HEK293 (cell line): ENCODE measurements around the gene ACKR1.

Source experiments
- CTCF ChIA-PET: fragments of 350-600 bp; formaldehyde crosslinking; extraction: SDS; loops from one replicate; lab custom pipeline; 2021; ENCODE audit warnings: antibody characterized with exemption; lab: Yijun Ruan, JAX
- POLR2A ChIA-PET: fragments of 300-600 bp; formaldehyde crosslinking; extraction: SDS; loops from one replicate; lab custom pipeline; 2020; ENCODE audit warnings: antibody characterized with exemption, inconsistent platforms; lab: Yijun Ruan, JAX
- H3K27ac ChIP-seq: fragments of 200-500 bp; sonication (Bioruptor generic); 2 replicates; pipeline ENCODE4 v1.5.1; 2014; ENCODE audit warnings: low read depth, low read length, control low read depth, inconsistent platforms; ENCODE audit errors: extremely low read depth
- H3K36me3 ChIP-seq, 2 experiments: fragments of 200-500 bp in 1 of 2; sonication (Bioruptor generic) in 1 of 2; 1 replicate in 1 of 2; 2 replicates in 1 of 2; pipeline ENCODE4 v1.5.1; 2014 to 2017; ENCODE audit warnings: inconsistent platforms in 2 of 2, low read length in 2 of 2; ENCODE audit not compliant: control insufficient read depth in 2 of 2, insufficient read depth in 1 of 2
- H3K4me1 ChIP-seq: fragments of 200-500 bp; sonication (Bioruptor generic); 2 replicates; pipeline ENCODE4 v1.5.1; 2014; ENCODE audit warnings: mild to moderate bottlenecking, low read length, inconsistent platforms; ENCODE audit not compliant: control insufficient read depth, insufficient read depth
- H3K4me3 ChIP-seq: 2 replicates; pipeline ENCODE4 v1.5.1; 2011; ENCODE audit warnings: low read depth, mild to moderate bottlenecking, control low read depth, low read length, moderate library complexity
- H3K9me3 ChIP-seq: fragments of 200-500 bp; sonication (Bioruptor generic); 2 replicates; pipeline ENCODE4 v1.5.1; 2014; ENCODE audit warnings: low read depth, low read length, inconsistent platforms; ENCODE audit not compliant: control insufficient read depth, insufficient read depth
- BCL11A ChIP-seq: fragments of 450-650 bp; formaldehyde crosslinking; IDR thresholded peaks from 2 replicates; pipeline ENCODE4 v1.5.1; 2016; ENCODE audit warnings: low read depth, missing biosample characterization, missing genetic modification characterization
- KLF1 ChIP-seq: fragments of 450-650 bp; formaldehyde crosslinking; IDR thresholded peaks from 2 replicates; pipeline ENCODE4 v1.5.1; 2016; ENCODE audit warnings: missing biosample characterization, missing genetic modification characterization
- ZBTB21 ChIP-seq: fragments of 450-650 bp; formaldehyde crosslinking; IDR thresholded peaks from 2 replicates; pipeline ENCODE4 v1.5.1; 2017; ENCODE audit warnings: missing biosample characterization, missing genetic modification characterization
- ZNF10 ChIP-seq: fragments of 450-650 bp; formaldehyde crosslinking; IDR thresholded peaks from 2 replicates; pipeline ENCODE4 v1.5.1; 2017; ENCODE audit warnings: missing biosample characterization, missing genetic modification characterization
- ZNF138 ChIP-seq: fragments of 450-650 bp; formaldehyde crosslinking; IDR thresholded peaks from 2 replicates; pipeline ENCODE4 v1.5.1; 2016; ENCODE audit warnings: missing biosample characterization, missing genetic modification characterization, borderline replicate concordance
- ZNF292 ChIP-seq: fragments of 450-650 bp; formaldehyde crosslinking; IDR thresholded peaks from 2 replicates; pipeline ENCODE4 v1.5.1; 2016; ENCODE audit warnings: low read depth, missing biosample characterization, missing genetic modification characterization, borderline replicate concordance
- ZNF311 ChIP-seq: fragments of 450-650 bp; formaldehyde crosslinking; IDR thresholded peaks from 2 replicates; pipeline ENCODE4 v1.5.1; 2017; ENCODE audit warnings: missing biosample characterization, missing genetic modification characterization, borderline replicate concordance
- ZNF391 ChIP-seq: fragments of 450-650 bp; formaldehyde crosslinking; IDR thresholded peaks from 2 replicates; pipeline ENCODE4 v1.5.1; 2016; ENCODE audit warnings: low read depth, missing biosample characterization, missing genetic modification characterization, borderline replicate concordance
- ZNF501 ChIP-seq: fragments of 450-650 bp; formaldehyde crosslinking; IDR thresholded peaks from 2 replicates; pipeline ENCODE4 v1.5.1; 2016; ENCODE audit warnings: missing biosample characterization, missing genetic modification characterization
- ZNF510 ChIP-seq: fragments of 450-650 bp; formaldehyde crosslinking; IDR thresholded peaks from 2 replicates; pipeline ENCODE4 v1.5.1; 2018; ENCODE audit warnings: mild to moderate bottlenecking, missing genetic modification characterization, missing biosample characterization; ENCODE audit not compliant: insufficient replicate concordance
- ZNF555 ChIP-seq: fragments of 450-650 bp; formaldehyde crosslinking; conservative IDR thresholded peaks from 2 replicates; pipeline ENCODE4 v1.5.1; 2017; ENCODE audit warnings: missing biosample characterization, mild to moderate bottlenecking, missing genetic modification characterization, inconsistent platforms
- ZNF558 ChIP-seq: fragments of 450-650 bp; formaldehyde crosslinking; IDR thresholded peaks from 2 replicates; pipeline ENCODE4 v1.5.1; 2016; ENCODE audit warnings: missing biosample characterization, missing genetic modification characterization
- ZNF629 ChIP-seq: fragments of 450-650 bp; formaldehyde crosslinking; IDR thresholded peaks from 2 replicates; pipeline ENCODE4 v1.5.1; 2017; ENCODE audit warnings: missing biosample characterization, missing genetic modification characterization
- ZSCAN30 ChIP-seq: fragments of 450-650 bp; IDR thresholded peaks from 2 replicates; pipeline ENCODE4 v1.5.1; 2018; ENCODE audit warnings: missing biosample characterization, mild to moderate bottlenecking, missing genetic modification characterization, moderate library complexity
- TF ChIP-seq, protein P1 (sequence below): fragments of 450-650 bp; formaldehyde crosslinking; IDR thresholded peaks from 2 replicates; pipeline ENCODE4 v1.5.1; 2016; ENCODE audit warnings: missing biosample characterization, missing genetic modification characterization
- TF ChIP-seq, protein P2 (sequence below): fragments of 450-650 bp; formaldehyde crosslinking; IDR thresholded peaks from 2 replicates; pipeline ENCODE4 v1.5.1; 2016; ENCODE audit warnings: missing biosample characterization, missing genetic modification characterization
- TF ChIP-seq, protein P3 (sequence below): fragments of 450-650 bp; formaldehyde crosslinking; IDR thresholded peaks from 2 replicates; pipeline ENCODE4 v1.5.1; 2016; ENCODE audit warnings: missing biosample characterization, missing genetic modification characterization
- TF ChIP-seq, protein P4 (sequence below): fragments of 450-650 bp; formaldehyde crosslinking; IDR thresholded peaks from 2 replicates; pipeline ENCODE4 v1.5.1; 2016; ENCODE audit warnings: missing biosample characterization, missing genetic modification characterization
- TF ChIP-seq, protein P5 (sequence below): fragments of 450-650 bp; formaldehyde crosslinking; IDR thresholded peaks from 2 replicates; pipeline ENCODE4 v1.5.1; 2016; ENCODE audit warnings: missing biosample characterization, missing genetic modification characterization

The ACKR1 gene

DNA sequence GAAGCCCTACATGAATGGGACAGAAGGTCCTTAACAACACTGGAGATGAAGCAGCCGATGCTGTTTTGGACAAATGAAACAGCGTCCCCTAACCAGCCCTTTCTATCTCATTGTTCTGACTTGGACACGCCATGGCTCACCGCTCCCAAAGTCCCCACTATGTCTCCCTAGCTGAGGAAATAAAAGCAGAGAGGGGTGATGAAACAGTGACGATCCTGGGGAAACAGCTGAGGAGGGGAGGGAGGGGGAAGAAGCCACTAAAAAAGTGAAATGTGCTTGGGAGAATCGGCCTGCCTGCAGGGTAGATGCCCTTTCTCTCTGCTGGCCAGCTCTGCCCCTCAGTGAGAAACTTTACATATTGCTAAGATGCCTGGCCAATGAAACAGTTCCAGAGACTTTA lies 1.1 kb upstream of the ACKR1 start:
- Histone ChIP-seq H3K36me3 (no peaks in the 10 kb centered on the region), H3K9me3 (no peaks in the 10 kb centered on the region), H3K27ac (no peak overlapping the region), H3K4me1 (no peaks in the 10 kb centered on the region), H3K4me3 (no peak overlapping the region)
- ChIA-PET POLR2A (no interaction called here), CTCF (interaction anchor here (0.6 to 5.5 kb wide), 5 partner anchors 7 to 718 kb away, joined by 3 to 33 read pairs (median 5); no protein-coding TSS in a partner anchor)
- no peak for TF ChIP-seq ZSCAN30

DNA sequence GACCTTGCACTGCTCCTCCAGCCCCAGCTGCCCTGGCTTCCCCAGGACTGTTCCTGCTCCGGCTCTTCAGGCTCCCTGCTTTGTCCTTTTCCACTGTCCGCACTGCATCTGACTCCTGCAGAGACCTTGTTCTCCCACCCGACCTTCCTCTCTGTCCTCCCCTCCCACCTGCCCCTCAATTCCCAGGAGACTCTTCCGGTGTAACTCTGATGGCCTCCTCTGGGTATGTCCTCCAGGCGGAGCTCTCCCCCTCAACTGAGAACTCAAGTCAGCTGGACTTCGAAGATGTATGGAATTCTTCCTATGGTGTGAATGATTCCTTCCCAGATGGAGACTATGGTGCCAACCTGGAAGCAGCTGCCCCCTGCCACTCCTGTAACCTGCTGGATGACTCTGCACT lies 550 bp downstream of the ACKR1 start:
- TF ChIP-seq, protein P1, sequence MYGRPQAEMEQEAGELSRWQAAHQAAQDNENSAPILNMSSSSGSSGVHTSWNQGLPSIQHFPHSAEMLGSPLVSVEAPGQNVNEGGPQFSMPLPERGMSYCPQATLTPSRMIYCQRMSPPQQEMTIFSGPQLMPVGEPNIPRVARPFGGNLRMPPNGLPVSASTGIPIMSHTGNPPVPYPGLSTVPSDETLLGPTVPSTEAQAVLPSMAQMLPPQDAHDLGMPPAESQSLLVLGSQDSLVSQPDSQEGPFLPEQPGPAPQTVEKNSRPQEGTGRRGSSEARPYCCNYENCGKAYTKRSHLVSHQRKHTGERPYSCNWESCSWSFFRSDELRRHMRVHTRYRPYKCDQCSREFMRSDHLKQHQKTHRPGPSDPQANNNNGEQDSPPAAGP, result no peak
- TF ChIP-seq, protein P2, sequence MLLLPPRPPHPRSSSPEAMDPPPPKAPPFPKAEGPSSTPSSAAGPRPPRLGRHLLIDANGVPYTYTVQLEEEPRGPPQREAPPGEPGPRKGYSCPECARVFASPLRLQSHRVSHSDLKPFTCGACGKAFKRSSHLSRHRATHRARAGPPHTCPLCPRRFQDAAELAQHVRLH, result no peak
- no peak for TF ChIP-seq ZBTB21 (tag by site-specific recombination)
- TF ChIP-seq, protein P3, sequence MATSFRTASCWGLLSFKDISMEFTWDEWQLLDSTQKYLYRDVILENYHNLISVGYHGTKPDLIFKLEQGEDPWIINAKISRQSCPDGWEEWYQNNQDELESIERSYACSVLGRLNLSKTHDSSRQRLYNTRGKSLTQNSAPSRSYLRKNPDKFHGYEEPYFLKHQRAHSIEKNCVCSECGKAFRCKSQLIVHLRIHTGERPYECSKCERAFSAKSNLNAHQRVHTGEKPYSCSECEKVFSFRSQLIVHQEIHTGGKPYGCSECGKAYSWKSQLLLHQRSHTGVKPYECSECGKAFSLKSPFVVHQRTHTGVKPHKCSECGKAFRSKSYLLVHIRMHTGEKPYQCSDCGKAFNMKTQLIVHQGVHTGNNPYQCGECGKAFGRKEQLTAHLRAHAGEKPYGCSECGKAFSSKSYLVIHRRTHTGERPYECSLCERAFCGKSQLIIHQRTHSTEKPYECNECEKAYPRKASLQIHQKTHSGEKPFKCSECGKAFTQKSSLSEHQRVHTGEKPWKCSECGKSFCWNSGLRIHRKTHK (tag by site-specific recombination), result no peak
- TF ChIP-seq ZNF138, result no peak
- TF ChIP-seq, all 188 proteins: peak for 0
- Histone ChIP-seq H3K4me1 (no peaks in the 10 kb centered on the region), H3K9me3 (no peaks in the 10 kb centered on the region), H3K4me3 (no peak overlapping the region), H3K36me3 (no peaks in the 10 kb centered on the region), H3K27ac (no peak overlapping the region)
- POLR2A ChIA-PET, result no interaction called here
- CTCF ChIA-PET, result interaction anchor here (0.6 to 5.5 kb wide), 4 partner anchors 8 to 1054 kb away, joined by 3 to 33 read pairs (median 3); no protein-coding TSS in a partner anchor

DNA sequence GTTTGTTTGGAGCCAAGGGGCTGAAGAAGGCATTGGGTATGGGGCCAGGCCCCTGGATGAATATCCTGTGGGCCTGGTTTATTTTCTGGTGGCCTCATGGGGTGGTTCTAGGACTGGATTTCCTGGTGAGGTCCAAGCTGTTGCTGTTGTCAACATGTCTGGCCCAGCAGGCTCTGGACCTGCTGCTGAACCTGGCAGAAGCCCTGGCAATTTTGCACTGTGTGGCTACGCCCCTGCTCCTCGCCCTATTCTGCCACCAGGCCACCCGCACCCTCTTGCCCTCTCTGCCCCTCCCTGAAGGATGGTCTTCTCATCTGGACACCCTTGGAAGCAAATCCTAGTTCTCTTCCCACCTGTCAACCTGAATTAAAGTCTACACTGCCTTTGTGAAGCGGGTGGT lies 1.4 kb downstream of the ACKR1 start:
- no peaks in the 10 kb centered on the region for H3K4me1 ChIP-seq
- ChIA-PET POLR2A (no interaction called here), CTCF (interaction anchor here (0.8 to 9.6 kb wide), 3 partner anchors 9 to 813 kb away, joined by 3 to 105 read pairs (median 33); no protein-coding TSS in a partner anchor)
- no peaks in the 10 kb centered on the region for H3K9me3 ChIP-seq
- H3K36me3 ChIP-seq, result no peaks in the 10 kb centered on the region
- no peak overlapping the region for H3K4me3 ChIP-seq
- TF ChIP-seq ZNF10 (tag by site-specific recombination) (no peak), ZNF501 (no peak), ZNF555 (tag by site-specific recombination) (no peak), ZNF292 (tag by site-specific recombination) (no peak), ZNF138 (no peak), ZNF311 (tag by site-specific recombination) (no peak), KLF1 (tag by site-specific recombination) (no peak), ZNF510 (tag by site-specific recombination) (no peak), ZNF391 (tag by site-specific recombination) (no peak), BCL11A (no peak), ZNF558 (tag by site-specific recombination) (no peak), ZNF629 (tag by site-specific recombination) (no peak)
- TF ChIP-seq, protein P4, sequence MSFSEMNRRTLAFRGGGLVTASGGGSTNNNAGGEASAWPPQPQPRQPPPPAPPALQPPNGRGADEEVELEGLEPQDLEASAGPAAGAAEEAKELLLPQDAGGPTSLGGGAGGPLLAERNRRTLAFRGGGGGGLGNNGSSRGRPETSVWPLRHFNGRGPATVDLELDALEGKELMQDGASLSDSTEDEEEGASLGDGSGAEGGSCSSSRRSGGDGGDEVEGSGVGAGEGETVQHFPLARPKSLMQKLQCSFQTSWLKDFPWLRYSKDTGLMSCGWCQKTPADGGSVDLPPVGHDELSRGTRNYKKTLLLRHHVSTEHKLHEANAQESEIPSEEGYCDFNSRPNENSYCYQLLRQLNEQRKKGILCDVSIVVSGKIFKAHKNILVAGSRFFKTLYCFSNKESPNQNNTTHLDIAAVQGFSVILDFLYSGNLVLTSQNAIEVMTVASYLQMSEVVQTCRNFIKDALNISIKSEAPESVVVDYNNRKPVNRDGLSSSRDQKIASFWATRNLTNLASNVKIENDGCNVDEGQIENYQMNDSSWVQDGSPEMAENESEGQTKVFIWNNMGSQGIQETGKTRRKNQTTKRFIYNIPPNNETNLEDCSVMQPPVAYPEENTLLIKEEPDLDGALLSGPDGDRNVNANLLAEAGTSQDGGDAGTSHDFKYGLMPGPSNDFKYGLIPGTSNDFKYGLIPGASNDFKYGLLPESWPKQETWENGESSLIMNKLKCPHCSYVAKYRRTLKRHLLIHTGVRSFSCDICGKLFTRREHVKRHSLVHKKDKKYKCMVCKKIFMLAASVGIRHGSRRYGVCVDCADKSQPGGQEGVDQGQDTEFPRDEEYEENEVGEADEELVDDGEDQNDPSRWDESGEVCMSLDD, result no peak
- TF ChIP-seq, protein P5, sequence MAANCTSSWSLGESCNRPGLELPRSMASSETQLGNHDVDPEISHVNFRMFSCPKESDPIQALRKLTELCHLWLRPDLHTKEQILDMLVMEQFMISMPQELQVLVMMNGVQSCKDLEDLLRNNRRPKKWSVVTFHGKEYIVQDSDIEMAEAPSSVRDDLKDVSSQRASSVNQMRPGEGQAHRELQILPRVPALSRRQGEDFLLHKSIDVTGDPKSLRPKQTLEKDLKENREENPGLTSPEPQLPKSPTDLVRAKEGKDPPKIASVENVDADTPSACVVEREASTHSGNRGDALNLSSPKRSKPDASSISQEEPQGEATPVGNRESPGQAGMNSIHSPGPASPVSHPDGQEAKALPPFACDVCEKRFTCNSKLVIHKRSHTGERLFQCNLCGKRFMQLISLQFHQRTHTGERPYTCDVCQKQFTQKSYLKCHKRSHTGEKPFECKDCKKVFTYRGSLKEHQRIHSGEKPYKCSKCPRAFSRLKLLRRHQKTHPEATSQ, result no peak
- no peak overlapping the region for H3K27ac ChIP-seq
